Stimulated activated CD4-positive, alpha-beta T cell treated with anti-CD3 and anti-CD28 coated beads, Interleukin-2, amount 100 ng/mL, for 48 hours (primary cell): ENCODE results near the gene INAFM1.
A peak's percentile ranks its signal among the peaks of the same experiment; 100 is the strongest.

ENCODE experiments used
- DNase-seq, 2 donors: peaks; one replicate each; pipeline ENCODE4 v3.0.0-alpha.2; 2020

INAFM1 gene

GRCh38 chr19:47274071-47274890 is at the start of gene INAFM1:
Gene INAFM1 (plus strand): TSS chr19:47274885. CDS start chr19:47274920, 35 bp downstream.
- peak; percentile 100 for DNase-seq

- DNase-seq, result peak; percentile 79 to 82
These were observed 48.8 kb upstream of the INAFM1 start for GRCh38 chr19:47225746-47226425.

GRCh38 chr19:47226426-47227351 is 48.0 kb upstream of the INAFM1 start:
- no peak for DNase-seq

- DNase-seq, result no peak
These were observed 47.1 kb upstream of the INAFM1 start for GRCh38 chr19:47227352-47228167.

GRCh38 chr19:47228168-47228936 is 46.3 kb upstream of the INAFM1 start:
- DNase-seq, result no peak

GRCh38 chr19:47228937-47229675 is 45.6 kb upstream of the INAFM1 start:
- no peak for DNase-seq

GRCh38 chr19:47229676-47230053 is 45.0 kb upstream of the INAFM1 start:
- no peak for DNase-seq

GRCh38 chr19:47230054-47230920 is 44.4 kb upstream of the INAFM1 start:
- DNase-seq, result peak; percentile 77

GRCh38 chr19:47230921-47231214 is 43.8 kb upstream of the INAFM1 start, which contains the start of gene BBC3:
Gene BBC3 (minus strand): TSS chr19:47231199. CDS start chr19:47228431, 2,768 bp downstream.
- DNase-seq, result no peak

GRCh38 chr19:47231215-47232054 is 43.2 kb upstream of the INAFM1 start:
- peak; percentile 86 for DNase-seq

- DNase-seq, result no peak
These were observed 42.1 kb upstream of the INAFM1 start for GRCh38 chr19:47232422-47233211.

- no peak for DNase-seq
These were observed 38.5 kb upstream of the INAFM1 start for GRCh38 chr19:47236072-47236675.

- DNase-seq, result no peak
These were observed 35.5 kb upstream of the INAFM1 start for GRCh38 chr19:47239152-47239551.

- no peak for DNase-seq
These were observed 34.9 kb upstream of the INAFM1 start for GRCh38 chr19:47239610-47240296.

- DNase-seq, result no peak
These were observed 34.1 kb upstream of the INAFM1 start for GRCh38 chr19:47240556-47240955.

GRCh38 chr19:47240996-47241918 is 33.4 kb upstream of the INAFM1 start:
- DNase-seq, result peak; percentile 71 to 77
